ENCODE results near the gene NYNRIN. TPM values are rescaled to one million over a fixed set of nuclear protein-coding genes. Genes with fewer than 3 reads are reported as not detected.

NYNRIN gene
- total RNA-seq, 1 experiment from 2014 or later, result 18.7 TPM

DNA sequence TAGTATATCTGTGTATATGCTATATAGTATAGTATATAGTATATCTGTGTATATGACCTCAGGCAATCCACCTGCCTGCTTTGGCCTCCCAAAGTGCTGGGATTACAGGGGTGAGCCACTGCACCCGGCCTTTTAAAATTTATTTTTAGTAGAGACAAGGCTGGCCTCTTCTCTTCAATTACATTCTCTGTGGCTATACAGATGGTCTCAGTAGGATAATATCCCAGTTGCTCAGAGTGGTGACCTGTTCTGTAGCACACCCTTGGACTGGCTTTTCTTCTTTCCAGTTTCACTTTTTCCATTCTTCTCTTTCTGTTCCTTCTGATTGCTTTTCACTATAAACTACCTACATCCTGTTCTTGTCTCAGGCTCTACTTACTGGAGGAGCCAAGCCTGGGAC, 34.0 kb upstream of the NYNRIN start:
- no peaks in the 10 kb centered on the region for H3K36me3 Mint-ChIP-seq (ENCODE audit: insufficient read depth in 1 of 3, low read depth in 3 of 3)
- Histone ChIP-seq H3K4ac (ENCODE audit: low read depth, low read length) (no peak overlapping the region), H2BK20ac (ENCODE audit: low read depth, low read length, poor library complexity, severe bottlenecking) (no peak overlapping the region), H2AK5ac (ENCODE audit: insufficient read length, low read length) (no peak overlapping the region), H4K91ac (ENCODE audit: insufficient read length, low read depth, low read length) (no peak overlapping the region), H2BK120ac (ENCODE audit: low read depth, low read length, poor library complexity, severe bottlenecking) (no peak overlapping the region), H3K4me2 (ENCODE audit: insufficient read depth, insufficient read length, low read length) (no peak overlapping the region), H3K18ac (ENCODE audit: insufficient read length, low read depth, low read length) (no peak overlapping the region), H2BK12ac (ENCODE audit: insufficient read length, low read depth, low read length) (no peak overlapping the region), H2AFZ (ENCODE audit: low read length) (no peak overlapping the region), H4K8ac (replicated peaks; ENCODE audit: insufficient read length, low read depth, low read length) (no peak overlapping the region), H3K27me3 (ENCODE audit: insufficient read depth, low read length) (no peaks in the 10 kb centered on the region; the same call in 1 of the 2 replicates), H3K23ac (ENCODE audit: insufficient read length, low read depth, low read length) (no peak overlapping the region), H2BK15ac (ENCODE audit: low read depth, low read length) (no peak overlapping the region), H3K14ac (ENCODE audit: insufficient read depth, low read length) (no peak overlapping the region), H3T11ph (ENCODE audit: low read length) (no peak overlapping the region), H4K20me1 (ENCODE audit: control insufficient read depth, insufficient read depth, insufficient read length) (no peaks in the 10 kb centered on the region), H3K9ac (ENCODE audit: extremely low read depth, insufficient read length, low read length) (no peak overlapping the region), H3K9me3 (ENCODE audit: control insufficient read depth, low read depth, low read length) (no peaks in the 10 kb centered on the region), H3K56ac (ENCODE audit: insufficient read length, low read depth, low read length) (no peak overlapping the region), H3K4me1 (ENCODE audit: insufficient read depth, low read length) (no peaks in the 10 kb centered on the region; the same call in 1 of the 2 replicates), H3K79me1 (ENCODE audit: insufficient read depth, low read depth, low read length, poor library complexity, severe bottlenecking) (no peaks in the 10 kb centered on the region), H3K27ac (ENCODE audit: insufficient read length, low read depth, low read length) (no peak overlapping the region), H3K23me2 (ENCODE audit: insufficient read length, low read depth, low read length, poor library complexity, severe bottlenecking) (peaks cover 19% of the 10 kb centered on the region), H3K79me2 (ENCODE audit: insufficient read depth, low read length) (no peaks in the 10 kb centered on the region), H4K5ac (ENCODE audit: insufficient read length, low read depth, low read length) (no peak overlapping the region), H2BK5ac (ENCODE audit: insufficient read length, low read length) (no peak overlapping the region)
- peaks cover 16 to 17% of the 10 kb centered on the region in 2 experiments for H3K4me1 Mint-ChIP-seq
- no peaks in the 10 kb centered on the region for H3K9me3 Mint-ChIP-seq
- peaks cover 49% of the 10 kb centered on the region for H3K27me3 Mint-ChIP-seq (ENCODE audit: low read depth)
- no CpG with 5 or more reads among the region's 1 CpG for WGBS (ENCODE audit: extremely low coverage, insufficient read length, low lambda C conversion rate)
- TF ChIP-seq, protein P1, sequence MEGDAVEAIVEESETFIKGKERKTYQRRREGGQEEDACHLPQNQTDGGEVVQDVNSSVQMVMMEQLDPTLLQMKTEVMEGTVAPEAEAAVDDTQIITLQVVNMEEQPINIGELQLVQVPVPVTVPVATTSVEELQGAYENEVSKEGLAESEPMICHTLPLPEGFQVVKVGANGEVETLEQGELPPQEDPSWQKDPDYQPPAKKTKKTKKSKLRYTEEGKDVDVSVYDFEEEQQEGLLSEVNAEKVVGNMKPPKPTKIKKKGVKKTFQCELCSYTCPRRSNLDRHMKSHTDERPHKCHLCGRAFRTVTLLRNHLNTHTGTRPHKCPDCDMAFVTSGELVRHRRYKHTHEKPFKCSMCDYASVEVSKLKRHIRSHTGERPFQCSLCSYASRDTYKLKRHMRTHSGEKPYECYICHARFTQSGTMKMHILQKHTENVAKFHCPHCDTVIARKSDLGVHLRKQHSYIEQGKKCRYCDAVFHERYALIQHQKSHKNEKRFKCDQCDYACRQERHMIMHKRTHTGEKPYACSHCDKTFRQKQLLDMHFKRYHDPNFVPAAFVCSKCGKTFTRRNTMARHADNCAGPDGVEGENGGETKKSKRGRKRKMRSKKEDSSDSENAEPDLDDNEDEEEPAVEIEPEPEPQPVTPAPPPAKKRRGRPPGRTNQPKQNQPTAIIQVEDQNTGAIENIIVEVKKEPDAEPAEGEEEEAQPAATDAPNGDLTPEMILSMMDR (conservative IDR thresholded peaks at IDR 0.05), result no peak
- H3K27ac Mint-ChIP-seq, result no peak overlapping the region
- H3K4me3 Mint-ChIP-seq, result no peak overlapping the region
- DNase-seq, result no peak
